Neural crest cell (in vitro differentiated cells): ENCODE measurements around the gene DMWD. TPM values are rescaled to one million over a fixed set of nuclear protein-coding genes. Genes with fewer than 3 reads are reported as not detected.

Experiments
- DNase-seq: peaks from one replicate; pipeline ENCODE4 v3.0.0; 2021; ENCODE audit warnings: low read depth, mixed read lengths, low spot score
- H3K27ac Mint-ChIP-seq: one replicate; pipeline ENCODE4 v1.8.0; 2021; ENCODE audit warnings: mild to moderate bottlenecking, mixed read lengths; ENCODE audit not compliant: unreplicated experiment
- H3K27me3 Mint-ChIP-seq: 2 replicates; pipeline ENCODE4 v1.8.0; 2021; ENCODE audit warnings: low read depth, mild to moderate bottlenecking, mixed read lengths
- H3K36me3 Mint-ChIP-seq: 2 replicates; pipeline ENCODE4 v1.8.0; 2021; ENCODE audit warnings: low read depth, mild to moderate bottlenecking, mixed read lengths
- H3K4me1 Mint-ChIP-seq: 2 replicates; pipeline ENCODE4 v1.8.0; 2021; ENCODE audit warnings: mixed read lengths
- H3K4me3 Mint-ChIP-seq: one replicate; pipeline ENCODE4 v1.8.0; 2021; ENCODE audit warnings: mild to moderate bottlenecking, mixed read lengths
- H3K9me3 Mint-ChIP-seq: 2 replicates; pipeline ENCODE4 v1.8.0; 2021; ENCODE audit warnings: mixed read lengths
- CTCF ChIP-seq: fragments of 200-600 bp; sonication (generic); conservative IDR thresholded peaks from 2 replicates; pipeline ENCODE4 v1.5.0; 2021; ENCODE audit warnings: antibody characterized with exemption, mild to moderate bottlenecking
- total RNA-seq: library from RNA; stranded (reverse); gene quantifications from 2 replicates; pipeline ENCODE4 v1.2.1, GENCODE V29; 2021

Gene DMWD
- total RNA-seq, 1 donor from 2014 or later = 110 TPM

- Mint-ChIP-seq H3K9me3 (no peaks in the 10 kb centered on the region), H3K4me3 (no peak overlapping the region), H3K27me3 (peaks cover 9% of the 10 kb centered on the region), H3K27ac (no peak overlapping the region), H3K4me1 (peaks cover 24% of the 10 kb centered on the region), H3K36me3 (peaks cover 13% of the 10 kb centered on the region)
- TF ChIP-seq CTCF = no peak
- no peak for DNase-seq
Measured at GRCh38 chr19:45784096-45784495, 8.5 kb downstream of the DMWD start.

DNA sequence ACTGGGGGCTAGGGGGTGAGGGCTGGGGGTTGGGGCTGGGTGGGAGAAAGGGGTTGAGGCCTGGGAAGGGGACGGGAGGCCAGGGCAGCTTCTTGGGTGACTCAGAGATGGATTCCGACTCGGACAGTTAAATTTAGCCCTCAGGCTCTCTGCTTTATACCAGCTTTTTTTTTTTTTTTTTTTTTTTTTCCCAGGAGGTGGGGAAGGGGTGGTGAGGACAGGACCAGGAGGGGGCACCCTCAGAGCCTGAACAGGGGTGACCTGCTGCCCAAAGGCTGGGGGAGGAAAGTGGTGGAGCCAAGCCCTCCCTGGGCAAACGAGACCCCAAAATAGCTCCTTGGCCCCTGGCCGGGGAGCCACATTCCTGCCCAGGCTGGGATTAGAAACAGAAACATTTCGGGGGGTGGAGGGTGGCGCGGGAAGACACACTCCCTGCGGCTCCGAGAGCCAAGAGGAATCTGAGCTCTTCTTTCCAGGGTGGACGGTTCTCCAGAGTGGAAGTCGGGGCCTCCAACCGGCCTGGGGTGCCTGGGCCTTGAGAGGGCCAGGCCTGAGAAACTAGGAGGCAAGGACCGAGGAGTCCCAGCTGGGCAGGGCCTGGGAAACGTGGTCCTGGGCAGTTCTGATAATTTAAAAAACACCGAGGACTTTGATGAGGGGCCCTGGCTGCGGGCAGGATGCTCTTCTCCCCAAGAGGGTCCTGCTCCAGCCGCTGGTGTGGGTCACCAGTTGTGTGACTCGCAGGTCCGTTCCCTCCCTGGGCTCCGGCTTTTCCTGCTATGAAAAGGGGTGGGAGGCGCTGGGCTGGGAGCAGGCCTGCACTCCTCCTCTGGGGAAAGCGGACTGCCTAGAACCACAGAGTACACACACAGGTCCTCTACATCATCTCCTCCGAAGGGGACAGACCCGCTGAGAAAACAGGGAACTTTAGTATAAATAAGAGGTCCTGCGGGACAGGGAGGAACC, 9.5 kb downstream of the DMWD start:
- Mint-ChIP-seq H3K36me3 (peaks cover 7% of the 10 kb centered on the region), H3K9me3 (no peaks in the 10 kb centered on the region), H3K4me3 (peak overlapping the region; percentile 59), H3K27me3 (peaks cover 10% of the 10 kb centered on the region), H3K4me1 (peaks cover 28% of the 10 kb centered on the region), H3K27ac (peak overlapping the region; percentile 19)
- TF ChIP-seq CTCF = no peak
- DNase-seq = no peak

- TF ChIP-seq CTCF = no peak
- Mint-ChIP-seq H3K36me3 (peaks cover 8% of the 10 kb centered on the region), H3K27ac (peak within 1 kb of the TSS; percentile 19), H3K27me3 (peaks cover 10% of the 10 kb centered on the region), H3K9me3 (no peaks in the 10 kb centered on the region), H3K4me1 (peaks cover 28% of the 10 kb centered on the region), H3K4me3 (peak within 1 kb of the TSS; percentile 59)
- DNase-seq = no peak
Measured at GRCh38 chr19:45782162-45782691, 10.4 kb downstream of the DMWD start, which contains the start of gene DMPK. Gene DMPK (minus strand): TSS chr19:45782490. CDS start chr19:45782352, 138 bp downstream.

- Mint-ChIP-seq H3K4me3 (peak overlapping the region; percentile 72), H3K27me3 (peaks cover 10% of the 10 kb centered on the region), H3K9me3 (no peaks in the 10 kb centered on the region), H3K27ac (peak overlapping the region; percentile 81), H3K4me1 (peaks cover 28% of the 10 kb centered on the region), H3K36me3 (peaks cover 12% of the 10 kb centered on the region)
- no peak for TF ChIP-seq CTCF
- peak; percentile 3 for DNase-seq
Measured at GRCh38 chr19:45781214-45782161, 11.2 kb downstream of the DMWD start.
